A673 (cell line): Measurements from ENCODE around the gene CCDC186. TPM values are rescaled to one million over a fixed set of nuclear protein-coding genes. Genes with fewer than 3 reads are reported as not detected.
A peak's percentile ranks its signal among the peaks of the same experiment; 100 is the strongest.

Experiments used
- BruUV-seq: library from RNA; stranded (reverse); fragments of 400-500 nt; replicated peaks from 2 replicates; lab custom pipeline; 2021; lab: Mats Ljungman, UMichigan
- CTCF ChIA-PET: fragments of 300-600 bp; sonication (Branson Sonifier 250); formaldehyde crosslinking; loops from one replicate; lab custom pipeline; 2022; ENCODE audit warnings: antibody characterized with exemption; lab: Charles Lee
- POLR2A ChIA-PET: fragments of 300-600 bp; sonication (Branson Sonifier 250); formaldehyde crosslinking; loops from one replicate; lab custom pipeline; 2022; ENCODE audit warnings: antibody characterized with exemption; ENCODE audit not compliant: low non-redundant PET; lab: Charles Lee
- DNase-seq: peaks from one replicate; pipeline ENCODE4 v3.0.0-alpha.2; 2015; ENCODE audit warnings: low spot score
- H3K27ac ChIP-seq: fragments of 200-600 bp; sonication (generic); 2 replicates; pipeline ENCODE4 v1.5.1; 2016; ENCODE audit warnings: mixed run types, low read depth, mild to moderate bottlenecking, mixed read lengths, antibody characterized with exemption, low read length; ENCODE audit not compliant: poor library complexity, severe bottlenecking
- H3K27me3 ChIP-seq: fragments of 200-600 bp; sonication (generic); replicated peaks from 2 replicates; pipeline ENCODE4 v1.6.1; 2017; ENCODE audit warnings: mixed run types, low read depth, mild to moderate bottlenecking, mixed read lengths, antibody characterized with exemption, low read length; ENCODE audit not compliant: insufficient read depth, poor library complexity
- H3K36me3 ChIP-seq: fragments of 200-600 bp; sonication (generic); 2 replicates; pipeline ENCODE4 v1.6.1; 2016; ENCODE audit warnings: mixed run types, mild to moderate bottlenecking, mixed read lengths, antibody characterized with exemption, low read length; ENCODE audit not compliant: insufficient read depth, poor library complexity, severe bottlenecking
- H3K4me1 ChIP-seq: fragments of 200-600 bp; sonication (generic); 2 replicates; pipeline ENCODE4 v1.6.1; 2017; ENCODE audit warnings: mixed run types, mild to moderate bottlenecking, mixed read lengths, antibody characterized with exemption, low read length; ENCODE audit not compliant: insufficient read depth, poor library complexity, severe bottlenecking
- H3K4me3 ChIP-seq: fragments of 200-600 bp; sonication (generic); 2 replicates; pipeline ENCODE4 v1.5.1; 2016; ENCODE audit warnings: low read depth, mixed run types, mild to moderate bottlenecking, mixed read lengths, low read length; ENCODE audit not compliant: poor library complexity, severe bottlenecking
- H3K9me3 ChIP-seq: fragments of 200-600 bp; sonication (generic); 2 replicates; pipeline ENCODE4 v1.6.1; 2016; ENCODE audit warnings: mixed run types, low read depth, mild to moderate bottlenecking, mixed read lengths, antibody characterized with exemption, low read length; ENCODE audit not compliant: poor library complexity, severe bottlenecking
- EZH2 ChIP-seq: fragments of 200-600 bp; sonication (generic); IDR thresholded peaks from 2 replicates; pipeline ENCODE4 v1.6.1; 2017; ENCODE audit warnings: borderline replicate concordance, low read depth, mild to moderate bottlenecking, mixed read lengths, antibody characterized with exemption, low read length; ENCODE audit not compliant: poor library complexity, severe bottlenecking
- intact Hi-C: fragments of 100-400 bp; cut with micrococcal nuclease; formaldehyde crosslinking; loops from one replicate; pipeline ENCODE4 v1.10.0; 2022; ENCODE audit not compliant: unreplicated experiment
- total RNA-seq: library from RNA; stranded (reverse); gene quantifications from 2 replicates; pipeline ENCODE4 v1.2.3, GENCODE V29; 2021
- TF ChIP-seq, protein P1 (sequence below): fragments of 300-800, 200-600 bp; sonication (generic); conservative IDR thresholded peaks from 2 replicates; pipeline ENCODE4 v1.5.1; 2017; ENCODE audit warnings: low read depth, mild to moderate bottlenecking, antibody characterized with exemption, low read length, moderate library complexity, mixed read lengths

Gene CCDC186
- total RNA-seq, 1 experiment from 2014 or later, result 10.9 TPM

DNA sequence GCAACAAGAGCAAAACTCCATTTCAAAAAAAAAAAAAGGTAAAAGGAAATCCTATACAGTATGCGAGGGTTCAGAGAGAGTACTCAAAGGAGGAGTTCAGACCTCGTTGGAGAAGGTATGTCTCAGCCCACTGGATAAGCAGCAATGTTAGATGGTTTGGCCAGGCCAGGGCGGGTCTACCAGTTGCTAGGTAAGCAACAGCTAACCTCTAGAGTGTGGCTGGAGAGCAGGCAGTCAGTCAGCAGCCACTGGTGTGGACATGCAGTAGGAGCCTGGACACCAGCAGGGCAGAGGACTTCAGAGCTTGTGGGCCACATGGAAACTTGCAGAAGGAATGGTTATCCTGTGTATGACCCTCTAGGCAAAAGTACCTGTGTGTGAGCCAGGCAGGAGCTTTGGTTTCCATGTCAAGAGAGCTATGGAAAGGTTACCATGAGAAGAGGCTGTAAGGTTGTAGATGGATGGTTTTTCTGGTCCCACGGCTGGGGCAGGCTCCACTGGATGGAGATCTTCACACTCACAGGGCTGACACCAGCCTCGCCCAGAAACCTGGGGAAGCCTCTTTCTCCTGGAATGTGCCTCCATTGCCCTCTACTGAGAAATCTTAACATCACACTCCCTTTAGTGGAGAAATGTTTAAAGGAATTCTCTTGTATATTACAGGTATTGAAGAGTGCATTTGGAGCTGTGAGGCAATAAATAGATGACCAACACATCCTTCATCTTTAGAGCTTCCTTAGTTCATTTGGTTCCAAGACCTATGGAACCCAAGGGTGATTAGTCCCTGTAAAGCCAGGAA lies 63.6 kb downstream of the CCDC186 start:
- ChIA-PET CTCF (no interaction called here), POLR2A (interaction anchor here (0.6 kb wide), 1 partner anchor 81 kb away, joined by 12 read pairs; no protein-coding TSS in a partner anchor)
- H3K4me3 ChIP-seq, result no peak overlapping the region
- H3K9me3 ChIP-seq, result no peaks in the 10 kb centered on the region
- H3K27me3 ChIP-seq, result no peaks in the 10 kb centered on the region
- TF ChIP-seq EZH2, result no peak
- TF ChIP-seq, protein P1, sequence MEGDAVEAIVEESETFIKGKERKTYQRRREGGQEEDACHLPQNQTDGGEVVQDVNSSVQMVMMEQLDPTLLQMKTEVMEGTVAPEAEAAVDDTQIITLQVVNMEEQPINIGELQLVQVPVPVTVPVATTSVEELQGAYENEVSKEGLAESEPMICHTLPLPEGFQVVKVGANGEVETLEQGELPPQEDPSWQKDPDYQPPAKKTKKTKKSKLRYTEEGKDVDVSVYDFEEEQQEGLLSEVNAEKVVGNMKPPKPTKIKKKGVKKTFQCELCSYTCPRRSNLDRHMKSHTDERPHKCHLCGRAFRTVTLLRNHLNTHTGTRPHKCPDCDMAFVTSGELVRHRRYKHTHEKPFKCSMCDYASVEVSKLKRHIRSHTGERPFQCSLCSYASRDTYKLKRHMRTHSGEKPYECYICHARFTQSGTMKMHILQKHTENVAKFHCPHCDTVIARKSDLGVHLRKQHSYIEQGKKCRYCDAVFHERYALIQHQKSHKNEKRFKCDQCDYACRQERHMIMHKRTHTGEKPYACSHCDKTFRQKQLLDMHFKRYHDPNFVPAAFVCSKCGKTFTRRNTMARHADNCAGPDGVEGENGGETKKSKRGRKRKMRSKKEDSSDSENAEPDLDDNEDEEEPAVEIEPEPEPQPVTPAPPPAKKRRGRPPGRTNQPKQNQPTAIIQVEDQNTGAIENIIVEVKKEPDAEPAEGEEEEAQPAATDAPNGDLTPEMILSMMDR, result peak; percentile 64
- no peak overlapping the region for H3K27ac ChIP-seq
- H3K4me1 ChIP-seq, result peaks cover 4% of the 10 kb centered on the region
- no peaks in the 10 kb centered on the region for H3K36me3 ChIP-seq
- BruUV-seq, result no TSS peak
- DNase-seq, result peak; percentile 69
- intact Hi-C loops, result no loop called here

DNA sequence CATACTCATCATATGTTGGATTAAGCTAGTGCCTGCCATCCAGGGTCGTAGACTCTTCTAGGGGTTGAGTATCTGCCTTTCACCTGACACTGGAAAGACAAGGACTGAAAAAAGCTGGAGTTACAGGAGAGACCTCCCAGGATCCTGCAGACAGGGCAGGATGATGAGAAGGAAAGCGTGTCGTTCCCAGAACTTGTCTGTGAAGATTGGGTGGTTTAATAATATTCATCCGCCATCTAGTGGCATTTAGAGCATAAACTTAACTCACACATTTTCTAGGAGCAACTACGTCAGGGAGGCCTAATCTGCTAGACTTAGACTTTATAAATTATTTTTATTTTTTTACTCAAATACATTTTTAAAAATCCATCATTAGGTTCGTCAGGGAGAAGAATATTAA lies 70.7 kb downstream of the CCDC186 start:
- peak; percentile 90 for DNase-seq
- POLR2A ChIA-PET, result no interaction called here
- intact Hi-C loops, result loop anchor here (1.0 to 5.0 kb wide), 5 partner anchors 56 to 398 kb away; partner anchors contain the start of genes DCLRE1A and NHLRC2

DNA sequence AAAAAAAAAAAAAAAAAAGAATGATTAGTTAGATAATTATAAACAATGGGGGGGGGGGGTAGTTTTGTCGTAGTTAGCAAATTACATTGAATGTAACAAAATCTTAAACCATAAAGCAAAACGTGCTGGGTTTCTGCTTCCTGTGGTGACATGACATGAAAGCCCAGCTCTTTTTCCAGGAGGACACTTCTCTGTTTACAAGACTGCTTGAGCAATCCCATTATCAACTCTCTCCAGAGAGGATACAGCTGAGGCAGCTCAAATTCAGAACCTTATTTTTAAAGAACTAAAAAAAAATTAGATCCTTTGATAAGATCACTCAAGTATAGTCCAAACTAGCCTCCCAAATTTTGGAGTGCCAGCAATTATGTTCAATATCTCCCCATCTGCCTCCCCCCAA lies 71.7 kb downstream of the CCDC186 start:
- no peak overlapping the region for H3K4me3 ChIP-seq
- no peaks in the 10 kb centered on the region for H3K9me3 ChIP-seq
- POLR2A ChIA-PET, result interaction anchor here (0.5 kb wide), 1 partner anchor 54 kb away, joined by 10 read pairs; no protein-coding TSS in a partner anchor
- H3K36me3 ChIP-seq, result no peaks in the 10 kb centered on the region
- BruUV-seq, result no TSS peak
- H3K27ac ChIP-seq, result no peak overlapping the region
- CTCF ChIA-PET, result interaction anchor here (1.0 to 2.5 kb wide), 3 partner anchors 303 to 397 kb away, joined by 4 to 15 read pairs (median 7); no protein-coding TSS in a partner anchor
- H3K27me3 ChIP-seq, result no peaks in the 10 kb centered on the region
- intact Hi-C loops, result loop anchor here (2.0 to 5.0 kb wide), 4 partner anchors 55 to 303 kb away; partner anchors contain the start of genes DCLRE1A and NHLRC2
- peak; percentile 80 for DNase-seq
- TF ChIP-seq EZH2, result no peak
- TF ChIP-seq, protein P1, result no peak
- H3K4me1 ChIP-seq, result peaks cover 32% of the 10 kb centered on the region

More for the DNA sequence above, 70.7 kb downstream of the CCDC186 start:
- H3K4me3 ChIP-seq, result no peak overlapping the region
- BruUV-seq, result no TSS peak
- H3K36me3 ChIP-seq, result no peaks in the 10 kb centered on the region
- peaks cover 26% of the 10 kb centered on the region for H3K4me1 ChIP-seq
- no peaks in the 10 kb centered on the region for H3K27me3 ChIP-seq
- H3K9me3 ChIP-seq, result no peaks in the 10 kb centered on the region
- no peak overlapping the region for H3K27ac ChIP-seq
- CTCF ChIA-PET, result interaction anchor here (0.7 to 2.5 kb wide), 7 partner anchors 16 to 424 kb away, joined by 3 to 15 read pairs (median 4); partner anchors contain the start of gene CASP7
- TF ChIP-seq EZH2, result no peak
- TF ChIP-seq, protein P1, result peak; percentile 64
